HCT116 (cell line): ENCODE results near the gene GHR.

Experiments
- CEBPB ChIP-seq: IDR thresholded peaks from 2 replicates; pipeline ENCODE4 v1.6.1; 2012; ENCODE audit warnings: low read depth
- CTCF ChIP-seq, 3 experiments: fragments of 200-600 bp in 1 of 3; sonication (generic) in 1 of 3; IDR thresholded peaks in 2 of 3; conservative IDR thresholded peaks in 1 of 3; 2 replicates each; pipeline ENCODE4 v1.5.1; 2012 to 2017; ENCODE audit warnings: low read depth in 2 of 3, low read length in 2 of 3, antibody characterized with exemption in 1 of 3, borderline replicate concordance in 1 of 3, control low read depth in 1 of 3, mild to moderate bottlenecking in 1 of 3, mixed read lengths in 1 of 3, mixed run types in 1 of 3, moderate library complexity in 1 of 3; ENCODE audit not compliant: insufficient read depth in 1 of 3
- EGR1 ChIP-seq: IDR thresholded peaks from 2 replicates; pipeline ENCODE4 v1.6.1; 2012; ENCODE audit warnings: low read depth
- EZH2 ChIP-seq: fragments of 200-600 bp; sonication (generic); IDR thresholded peaks from 2 replicates; pipeline ENCODE4 v1.6.1; 2017; ENCODE audit warnings: antibody characterized with exemption, mixed run types
- EZH2phosphoT487 ChIP-seq: fragments of 200-600 bp; IDR thresholded peaks from 2 replicates; pipeline ENCODE4 v1.6.1; 2018; ENCODE audit warnings: antibody characterized with exemption, borderline replicate concordance
- FOSL1 ChIP-seq: IDR thresholded peaks from 2 replicates; pipeline ENCODE4 v1.6.1; 2012; ENCODE audit warnings: low read depth
- POLR2A ChIP-seq: IDR thresholded peaks from 2 replicates; pipeline ENCODE4 v1.7.0; 2011; ENCODE audit warnings: borderline replicate concordance; ENCODE audit not compliant: insufficient read depth, insufficient read length; ENCODE audit errors: extremely low read depth
- POLR2AphosphoS5 ChIP-seq: IDR thresholded peaks from 2 replicates; pipeline ENCODE4 v1.6.1; 2011; ENCODE audit warnings: mild to moderate bottlenecking, low read depth, low read length, moderate library complexity
- RAD21 ChIP-seq: IDR thresholded peaks from 2 replicates; pipeline ENCODE4 v1.6.1; 2012; ENCODE audit warnings: low read depth, mild to moderate bottlenecking
- SP1 ChIP-seq: IDR thresholded peaks from 2 replicates; pipeline ENCODE4 v1.6.1; 2012; ENCODE audit warnings: low read depth
- YY1 ChIP-seq: IDR thresholded peaks from 2 replicates; pipeline ENCODE4 v1.6.1; 2011; ENCODE audit warnings: low read length, low read depth, moderate library complexity, mild to moderate bottlenecking; ENCODE audit not compliant: insufficient replicate concordance; ENCODE audit errors: extremely low read depth
- ZNF274 ChIP-seq: fragments of 200-500 bp; sonication (Bioruptor generic); IDR thresholded peaks from 2 replicates; pipeline ENCODE4 v1.6.1; 2014; ENCODE audit warnings: mild to moderate bottlenecking, low read depth, low read length, inconsistent platforms
- TF ChIP-seq, protein P1 (sequence below): IDR thresholded peaks from 2 replicates; pipeline ENCODE4 v1.6.1; 2012
- TF ChIP-seq, protein P2 (sequence below): IDR thresholded peaks from 2 replicates; pipeline ENCODE4 v1.6.1; 2012

DNA sequence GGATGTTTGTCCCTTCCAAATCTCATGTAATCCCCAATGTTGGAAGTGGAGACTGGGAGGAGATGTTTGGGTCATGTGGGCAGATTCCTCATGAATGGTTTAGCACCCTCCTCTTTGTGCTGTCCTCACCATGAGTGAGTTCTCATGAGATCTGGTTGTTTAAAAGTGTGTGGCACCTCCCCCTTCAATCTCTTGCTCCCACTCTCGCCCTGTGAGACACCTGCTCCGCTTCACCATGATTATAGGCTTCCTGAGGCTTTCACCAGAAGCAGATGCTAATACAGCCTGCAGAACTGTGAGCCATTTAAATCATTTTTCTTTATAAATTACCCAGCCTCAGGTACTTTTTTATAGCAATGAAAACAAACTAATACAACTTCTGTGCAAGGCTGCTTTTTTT is 206.0 kb downstream of the GHR start:
- TF ChIP-seq EGR1 (no peak), CTCF (IDR thresholded peaks at IDR 0.05 in 2 of 3, conservative IDR thresholded peaks at IDR 0.05 in 1 of 3; ENCODE audit: borderline replicate concordance in 1 of 3, insufficient read depth in 1 of 3, low read depth in 2 of 3, low read length in 2 of 3) (no peak), POLR2AphosphoS5 (no peak), POLR2A (no peak), ZNF274 (no peak), SP1 (no peak), FOSL1 (no peak), EZH2phosphoT487 (no peak), CEBPB (no peak), EZH2 (no peak), YY1 (no peak), RAD21 (no peak)
- TF ChIP-seq, protein P1, sequence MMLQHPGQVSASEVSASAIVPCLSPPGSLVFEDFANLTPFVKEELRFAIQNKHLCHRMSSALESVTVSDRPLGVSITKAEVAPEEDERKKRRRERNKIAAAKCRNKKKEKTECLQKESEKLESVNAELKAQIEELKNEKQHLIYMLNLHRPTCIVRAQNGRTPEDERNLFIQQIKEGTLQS = no peak
- TF ChIP-seq, protein P2, sequence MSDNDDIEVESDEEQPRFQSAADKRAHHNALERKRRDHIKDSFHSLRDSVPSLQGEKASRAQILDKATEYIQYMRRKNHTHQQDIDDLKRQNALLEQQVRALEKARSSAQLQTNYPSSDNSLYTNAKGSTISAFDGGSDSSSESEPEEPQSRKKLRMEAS = no peak
